SK-N-MC (cell line): ENCODE results near the gene LY9.

Source experiments
- DNase-seq: peaks from one replicate; pipeline ENCODE4 v3.0.0-alpha.2; 2011; ENCODE audit warnings: low read depth, low spot score
- H3K27ac ChIP-seq: fragments of 200-600 bp; sonication (generic); 2 replicates; pipeline ENCODE4 v1.5.1; 2016; ENCODE audit warnings: mixed run types
- H3K36me3 ChIP-seq: fragments of 200-600 bp; sonication (generic); 2 replicates; pipeline ENCODE4 v1.6.1; 2017; ENCODE audit warnings: antibody characterized with exemption, low read length, mixed read lengths; ENCODE audit not compliant: insufficient read depth
- H3K4me3 ChIP-seq: fragments of 200-600 bp; sonication (generic); 2 replicates; pipeline ENCODE4 v1.5.1; 2016
- H3K9ac ChIP-seq: fragments of 200-600 bp; sonication (generic); 2 replicates; pipeline ENCODE4 v1.8.0; 2017; ENCODE audit warnings: mixed run types, mixed read lengths; ENCODE audit not compliant: insufficient read length
- H3K9me3 ChIP-seq: fragments of 200-600 bp; sonication (generic); 2 replicates; pipeline ENCODE4 v1.6.1; 2017; ENCODE audit warnings: low read depth, mild to moderate bottlenecking, antibody characterized with exemption, low read length, moderate library complexity, mixed read lengths
- EZH2 ChIP-seq: fragments of 200-600 bp; sonication (generic); IDR thresholded peaks from one replicate; pipeline ENCODE4 v1.6.1; 2017; ENCODE audit warnings: antibody characterized with exemption
- FOXP2 ChIP-seq: optimal IDR thresholded peaks from 2 replicates; pipeline ENCODE3; 2011; ENCODE audit warnings: mild to moderate bottlenecking, moderate library complexity; ENCODE audit not compliant: insufficient read depth; ENCODE audit errors: extremely low read length, control extremely low read depth
- POLR2AphosphoS5 ChIP-seq: IDR thresholded peaks from 2 replicates; pipeline ENCODE4 v1.6.1; 2012; ENCODE audit warnings: mild to moderate bottlenecking, low read depth, low read length, borderline replicate concordance

Gene LY9

DNA sequence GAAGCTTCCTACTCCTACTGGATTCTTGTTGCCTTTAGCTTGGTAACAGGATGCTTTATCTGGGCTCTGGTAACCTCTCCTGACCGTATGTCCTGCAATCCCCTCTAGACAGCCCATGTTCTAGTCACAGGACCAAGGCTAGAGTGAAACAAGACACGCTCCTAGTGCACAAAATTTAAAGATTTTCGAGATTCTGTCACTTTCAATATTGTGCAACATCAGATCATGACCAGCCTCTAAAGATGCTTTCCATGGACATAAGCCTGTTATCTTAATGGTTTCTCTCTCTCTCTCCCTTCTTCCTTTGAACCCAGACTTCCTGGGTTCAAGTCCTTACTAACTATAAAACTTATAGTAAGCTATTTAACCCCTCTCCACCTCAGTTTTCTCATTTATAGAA, 1.6 kb upstream of the LY9 start:
- no peak for DNase-seq
- Histone ChIP-seq H3K9me3 (no peaks in the 10 kb centered on the region), H3K27ac (no peak overlapping the region), H3K4me3 (no peak overlapping the region), H3K9ac (no peak overlapping the region), H3K36me3 (no peaks in the 10 kb centered on the region)
- TF ChIP-seq POLR2AphosphoS5 (no peak), EZH2 (no peak), FOXP2 (no peak)

DNA sequence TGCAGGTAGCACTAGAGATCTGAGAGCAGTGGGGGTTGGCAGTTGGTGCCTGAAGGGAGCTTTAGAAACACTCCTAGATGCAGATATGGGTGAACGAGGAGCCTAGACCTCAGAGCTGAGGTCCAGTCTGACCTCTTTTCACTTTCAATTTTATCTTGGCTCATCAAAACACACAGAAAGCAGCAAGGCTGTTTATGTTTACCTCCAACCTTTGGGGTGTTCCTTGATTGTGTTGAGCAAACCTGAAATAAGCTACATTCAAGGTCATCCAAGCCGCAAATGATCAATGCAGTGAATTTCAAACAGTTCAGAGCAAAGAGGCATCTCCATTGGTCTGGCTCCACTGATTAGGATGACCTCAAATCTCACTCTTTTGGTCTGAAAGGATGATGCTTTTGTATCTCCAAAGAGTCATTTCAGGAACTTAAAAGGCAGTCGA, 1.3 kb downstream of the LY9 start:
- no peaks in the 10 kb centered on the region for H3K9me3 ChIP-seq
- DNase-seq, result no peak
- no peak overlapping the region for H3K27ac ChIP-seq
- no peak overlapping the region for H3K4me3 ChIP-seq
- no peaks in the 10 kb centered on the region for H3K36me3 ChIP-seq
- no peak for TF ChIP-seq FOXP2
- TF ChIP-seq POLR2AphosphoS5, result no peak
- no peak for TF ChIP-seq EZH2
- no peak overlapping the region for H3K9ac ChIP-seq

- H3K4me3 ChIP-seq, result no peak overlapping the region
- no peaks in the 10 kb centered on the region for H3K9me3 ChIP-seq
- no peaks in the 10 kb centered on the region for H3K36me3 ChIP-seq
- no peak overlapping the region for H3K27ac ChIP-seq
- H3K9ac ChIP-seq, result no peak overlapping the region
- DNase-seq, result no peak
- TF ChIP-seq FOXP2, result no peak
- no peak for TF ChIP-seq EZH2
- TF ChIP-seq POLR2AphosphoS5, result no peak
These were observed 1.9 kb downstream of the LY9 start for GRCh38 chr1:160797861-160798273.

DNA sequence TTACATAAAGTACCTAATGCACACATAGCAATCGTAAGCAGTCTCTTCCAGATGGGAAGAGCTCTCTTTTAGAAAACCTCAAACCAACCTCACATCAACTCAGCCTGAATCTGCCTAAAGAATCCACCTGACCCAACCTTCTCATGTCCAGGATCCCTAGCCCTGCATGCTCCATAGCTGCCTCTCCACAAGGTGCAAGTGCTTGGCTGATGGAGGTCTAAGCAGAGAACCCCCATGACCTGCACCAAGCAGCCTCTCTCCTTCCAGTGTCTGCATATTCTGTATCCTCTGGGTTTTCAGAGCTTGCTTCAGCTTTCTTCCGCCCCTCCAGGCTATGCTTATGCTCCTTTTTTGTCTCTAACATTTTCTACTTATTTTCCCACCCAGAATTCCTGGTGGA, 2.5 kb downstream of the LY9 start:
- H3K27ac ChIP-seq, result no peak overlapping the region
- DNase-seq, result no peak
- no peak for TF ChIP-seq FOXP2
- no peak for TF ChIP-seq POLR2AphosphoS5
- no peak for TF ChIP-seq EZH2

GRCh38 chr1:160799641-160800040, 3.7 kb downstream of the LY9 start:
- Histone ChIP-seq H3K4me3 (no peak overlapping the region), H3K36me3 (no peaks in the 10 kb centered on the region), H3K9me3 (no peaks in the 10 kb centered on the region), H3K27ac (no peak overlapping the region), H3K9ac (no peak overlapping the region)
- no peak for DNase-seq
- no peak for TF ChIP-seq POLR2AphosphoS5
- no peak for TF ChIP-seq FOXP2
- TF ChIP-seq EZH2, result no peak

More for the DNA sequence above, 2.5 kb downstream of the LY9 start:
- Histone ChIP-seq H3K9ac (no peak overlapping the region), H3K36me3 (no peaks in the 10 kb centered on the region), H3K9me3 (no peaks in the 10 kb centered on the region), H3K4me3 (no peak overlapping the region)

DNA sequence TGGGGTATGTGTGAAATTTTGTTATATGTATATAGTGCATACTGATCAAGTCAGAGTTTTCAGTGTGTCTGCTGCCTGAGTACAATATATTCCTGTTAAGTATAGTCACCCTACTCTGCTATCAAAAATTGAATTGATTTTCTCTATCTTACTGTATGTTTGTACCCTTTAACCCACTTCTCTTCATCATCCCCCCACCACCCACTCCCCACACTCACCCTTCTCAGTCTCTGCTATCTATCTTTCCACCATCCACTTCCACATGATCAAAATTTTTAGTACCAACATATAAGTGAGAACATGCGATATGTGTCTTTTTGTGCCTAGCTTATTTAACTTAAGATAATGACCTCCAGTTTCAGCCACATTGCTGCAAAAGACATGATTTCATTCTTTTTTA, 4.2 kb downstream of the LY9 start:
- Histone ChIP-seq H3K9me3 (no peaks in the 10 kb centered on the region), H3K4me3 (no peak overlapping the region), H3K9ac (no peak overlapping the region), H3K36me3 (no peaks in the 10 kb centered on the region), H3K27ac (no peak overlapping the region)
- no peak for DNase-seq
- TF ChIP-seq POLR2AphosphoS5, result no peak
- no peak for TF ChIP-seq EZH2
- no peak for TF ChIP-seq FOXP2

GRCh38 chr1:160800645-160801408, 4.9 kb downstream of the LY9 start:
- H3K9ac ChIP-seq, result no peak overlapping the region

GRCh38 chr1:160801836-160802580, 6.0 kb downstream of the LY9 start:
- no peak overlapping the region for H3K9ac ChIP-seq
- no peak for TF ChIP-seq FOXP2
- no peak for TF ChIP-seq POLR2AphosphoS5
- no peak for TF ChIP-seq EZH2
- no peak overlapping the region for H3K4me3 ChIP-seq
- H3K27ac ChIP-seq, result no peak overlapping the region
- H3K36me3 ChIP-seq, result no peaks in the 10 kb centered on the region
- DNase-seq, result no peak
- H3K9me3 ChIP-seq, result no peaks in the 10 kb centered on the region

More at GRCh38 chr1:160800645-160801408, 4.9 kb downstream of the LY9 start:
- DNase-seq, result no peak
- H3K4me3 ChIP-seq, result no peak overlapping the region
- no peaks in the 10 kb centered on the region for H3K9me3 ChIP-seq
- no peak overlapping the region for H3K27ac ChIP-seq
- H3K36me3 ChIP-seq, result no peaks in the 10 kb centered on the region
- TF ChIP-seq POLR2AphosphoS5, result no peak
- TF ChIP-seq EZH2, result no peak
- TF ChIP-seq FOXP2, result no peak

DNA sequence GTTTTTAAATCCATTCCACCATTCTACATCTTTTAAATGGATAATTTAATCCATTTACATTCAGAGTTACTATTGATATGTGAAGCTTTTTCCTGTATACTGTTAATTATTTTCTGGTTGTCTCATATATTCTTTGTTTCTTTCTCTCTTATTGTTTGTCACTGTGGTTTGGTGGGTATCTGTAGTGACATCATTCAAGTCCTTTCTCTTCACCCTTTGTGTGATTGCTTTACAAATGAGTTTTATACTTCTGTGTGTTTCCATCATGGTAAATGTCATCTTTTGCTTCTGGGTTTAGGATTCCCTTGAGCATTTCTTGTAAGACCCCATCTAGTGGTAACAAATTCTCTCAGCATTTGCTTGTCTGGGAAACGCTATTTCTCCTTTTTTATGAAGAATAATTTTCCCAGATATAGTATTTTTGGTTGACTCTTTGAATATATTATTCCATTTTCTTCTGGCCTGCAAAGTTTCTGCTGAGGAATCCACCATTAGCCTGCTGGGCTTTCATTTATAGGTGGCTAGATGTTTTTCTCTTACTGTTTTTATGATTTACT, 10.2 kb downstream of the LY9 start:
- DNase-seq, result no peak
- H3K36me3 ChIP-seq, result no peaks in the 10 kb centered on the region
- no peak overlapping the region for H3K9ac ChIP-seq

More for the DNA sequence above, 10.2 kb downstream of the LY9 start:
- TF ChIP-seq EZH2, result no peak
- no peak for TF ChIP-seq POLR2AphosphoS5
- no peak for TF ChIP-seq FOXP2
- H3K27ac ChIP-seq, result no peak overlapping the region
- no peak overlapping the region for H3K4me3 ChIP-seq
- no peaks in the 10 kb centered on the region for H3K9me3 ChIP-seq
